ENCODE data around the gene CELA3B. TPM values are rescaled to one million over a fixed set of nuclear protein-coding genes. Genes with fewer than 3 reads are reported as not detected.
"Not testable (repeated sequence)": the region's sequence is repeated elsewhere in the genome, so short reads cannot be mapped to it uniquely, and the experiment has no call there.

Gene CELA3B
- total and polyA plus RNA-seq, 2 of the 13 experiments (the other 11 are each of a cell fraction or from before 2014, with no cell fraction given), result 0.34 TPM; not detected in 1

DNA sequence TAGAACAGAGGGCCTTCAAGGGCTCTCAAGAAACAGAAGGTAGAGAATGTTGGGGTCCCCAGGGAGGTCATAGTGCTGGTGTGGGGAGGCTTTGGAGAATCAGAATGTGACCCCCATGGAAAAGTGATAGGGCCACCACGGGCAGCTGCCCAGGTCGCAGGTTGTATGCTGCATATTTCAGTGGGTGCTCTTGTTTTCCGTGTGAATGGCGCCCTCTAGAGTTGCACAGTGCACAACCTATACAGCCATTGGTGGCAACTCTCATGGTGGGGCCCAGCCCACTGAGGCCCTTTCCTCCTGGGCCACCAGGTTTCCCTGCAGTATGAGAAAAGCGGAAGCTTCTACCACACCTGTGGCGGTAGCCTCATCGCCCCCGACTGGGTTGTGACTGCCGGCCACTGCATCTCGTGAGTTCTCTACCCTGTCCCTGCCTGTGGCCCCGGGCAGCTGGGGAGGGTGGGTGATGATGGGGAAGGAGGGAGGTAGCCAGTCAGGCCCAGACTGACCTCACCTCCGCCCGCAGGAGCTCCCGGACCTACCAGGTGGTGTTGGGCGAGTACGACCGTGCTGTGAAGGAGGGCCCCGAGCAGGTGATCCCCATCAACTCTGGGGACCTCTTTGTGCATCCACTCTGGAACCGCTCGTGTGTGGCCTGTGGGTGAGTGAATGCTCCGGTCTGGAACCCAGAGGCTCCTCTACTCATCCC lies 3.8 kb downstream of the CELA3B start:
- H3K36me3 ChIP-seq (replicated peaks in 1 of 2; ENCODE audit: control insufficient read depth in 1 of 2, insufficient read depth in 2 of 2, low read length in 2 of 2); CTCF ChIA-PET (ENCODE audit: low intra/inter-chr PET ratio, low total read pairs); H3K4me3 ChIP-seq (replicated peaks in 1 of 3; ENCODE audit: insufficient read depth in 1 of 3, low read depth in 2 of 3, low read length in 3 of 3); in situ Hi-C loops (cut with HindIII; ENCODE audit: extremely low pct_ligation_motif_present, low pct_unique_long_range_greater_than_20kb); H3K27ac ChIP-seq (ENCODE audit: extremely low read length, insufficient read depth, low read length); H3K4me2 ChIP-seq (ENCODE audit: low read depth, low read length); H3K27me3 ChIP-seq (ENCODE audit: control insufficient read depth in 1 of 2, insufficient read depth in 2 of 2, low read length in 2 of 2); H3K79me2 ChIP-seq (ENCODE audit: insufficient read depth, low read length); DNase-seq (ENCODE audit: low spot score); H4K20me1 ChIP-seq (ENCODE audit: insufficient read depth, low read length); H3K9me3 ChIP-seq (ENCODE audit: low read length); BruUV-seq (replicated peaks); H3K9ac ChIP-seq (ENCODE audit: insufficient read depth, low read depth, low read length); intact Hi-C loops (cut with micrococcal nuclease; ENCODE audit: unreplicated experiment); POLR2A ChIA-PET; H2AFZ ChIP-seq (ENCODE audit: low read length): not testable (repeated sequence)
- peak; percentile 32 for FAIRE-seq
- H3K4me1 ChIP-seq (ENCODE audit: insufficient read depth, low read length), result peaks cover 28% of the 10 kb centered on the region
- WGBS (ENCODE audit: low lambda C conversion rate), result 75% methylated on average over 9 of the region's 21 CpGs
- peak; percentile 88 for ATAC-seq
- TF ChIP-seq, protein P1, sequence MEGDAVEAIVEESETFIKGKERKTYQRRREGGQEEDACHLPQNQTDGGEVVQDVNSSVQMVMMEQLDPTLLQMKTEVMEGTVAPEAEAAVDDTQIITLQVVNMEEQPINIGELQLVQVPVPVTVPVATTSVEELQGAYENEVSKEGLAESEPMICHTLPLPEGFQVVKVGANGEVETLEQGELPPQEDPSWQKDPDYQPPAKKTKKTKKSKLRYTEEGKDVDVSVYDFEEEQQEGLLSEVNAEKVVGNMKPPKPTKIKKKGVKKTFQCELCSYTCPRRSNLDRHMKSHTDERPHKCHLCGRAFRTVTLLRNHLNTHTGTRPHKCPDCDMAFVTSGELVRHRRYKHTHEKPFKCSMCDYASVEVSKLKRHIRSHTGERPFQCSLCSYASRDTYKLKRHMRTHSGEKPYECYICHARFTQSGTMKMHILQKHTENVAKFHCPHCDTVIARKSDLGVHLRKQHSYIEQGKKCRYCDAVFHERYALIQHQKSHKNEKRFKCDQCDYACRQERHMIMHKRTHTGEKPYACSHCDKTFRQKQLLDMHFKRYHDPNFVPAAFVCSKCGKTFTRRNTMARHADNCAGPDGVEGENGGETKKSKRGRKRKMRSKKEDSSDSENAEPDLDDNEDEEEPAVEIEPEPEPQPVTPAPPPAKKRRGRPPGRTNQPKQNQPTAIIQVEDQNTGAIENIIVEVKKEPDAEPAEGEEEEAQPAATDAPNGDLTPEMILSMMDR (CRISPR knock-in tag; IDR thresholded peaks at IDR 0.05), result peak; percentile 26; the same call in 1 of the 2 replicates
- TF ChIP-seq STAG1 (CRISPR knock-in tag; IDR thresholded peaks at IDR 0.05), result peak; percentile 33; the same call in 1 of the 2 replicates

DNA sequence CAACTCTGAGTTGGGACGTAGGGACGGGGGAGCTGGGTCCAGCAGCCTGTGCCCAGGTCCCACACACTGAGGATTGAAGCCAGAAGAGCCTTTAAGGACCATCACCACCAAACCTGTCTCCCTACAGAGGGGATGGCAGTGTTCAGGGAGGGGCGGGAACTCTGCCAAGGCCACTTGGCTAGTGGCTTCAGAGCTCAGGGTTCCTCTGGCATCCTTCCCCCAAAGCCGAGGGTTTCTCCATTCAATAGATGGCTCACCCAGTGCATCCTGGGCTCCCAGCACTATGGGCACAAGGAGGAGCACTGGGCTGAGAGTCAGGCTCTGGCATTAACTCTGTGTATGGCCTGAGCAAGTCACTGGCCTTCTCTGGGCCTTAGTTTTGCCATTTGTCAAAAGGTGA lies 4.4 kb downstream of the CELA3B start:
- CTCF ChIA-PET (ENCODE audit: low intra/inter-chr PET ratio, low total read pairs); H3K27me3 ChIP-seq (ENCODE audit: control insufficient read depth in 1 of 2, insufficient read depth in 2 of 2, low read length in 2 of 2); H3K4me3 ChIP-seq (replicated peaks in 1 of 3; ENCODE audit: insufficient read depth in 1 of 3, low read depth in 2 of 3, low read length in 3 of 3); ATAC-seq; in situ Hi-C loops (cut with HindIII; ENCODE audit: extremely low pct_ligation_motif_present, low pct_unique_long_range_greater_than_20kb); H3K27ac ChIP-seq (ENCODE audit: extremely low read length, insufficient read depth, low read length); H3K36me3 ChIP-seq (replicated peaks in 1 of 2; ENCODE audit: control insufficient read depth in 1 of 2, insufficient read depth in 2 of 2, low read length in 2 of 2); H2AFZ ChIP-seq (ENCODE audit: low read length); BruUV-seq (replicated peaks); intact Hi-C loops (cut with micrococcal nuclease; ENCODE audit: unreplicated experiment); H4K20me1 ChIP-seq (ENCODE audit: insufficient read depth, low read length); H3K9ac ChIP-seq (ENCODE audit: insufficient read depth, low read depth, low read length); DNase-seq (ENCODE audit: low spot score); H3K9me3 ChIP-seq (ENCODE audit: low read length); FAIRE-seq; H3K4me2 ChIP-seq (ENCODE audit: low read depth, low read length); POLR2A ChIA-PET; H3K79me2 ChIP-seq (ENCODE audit: insufficient read depth, low read length): not testable (repeated sequence)
- peaks cover 23% of the 10 kb centered on the region for H3K4me1 ChIP-seq (ENCODE audit: insufficient read depth, low read length)
- 33% methylated on average over 1 of the region's 4 CpGs for WGBS (ENCODE audit: low lambda C conversion rate)

DNA sequence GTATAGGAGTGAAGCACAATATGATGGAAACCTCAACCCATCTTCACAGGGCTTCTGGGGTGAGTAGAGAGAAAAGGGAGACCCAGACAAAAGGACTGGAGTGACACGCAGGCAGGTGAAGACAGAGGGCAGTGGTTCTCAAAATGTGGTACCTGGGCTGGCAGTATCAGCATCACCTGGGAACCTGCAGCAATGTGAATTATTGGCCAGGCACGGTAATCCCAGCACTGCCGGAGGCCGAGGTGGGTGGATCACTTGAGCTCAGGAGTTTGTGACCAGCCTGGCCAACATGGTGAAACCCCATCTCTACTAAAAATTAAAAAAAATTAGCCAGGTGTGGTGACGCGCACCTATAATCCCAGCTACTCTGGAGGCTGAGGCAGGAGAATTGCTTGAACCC lies 5.3 kb downstream of the CELA3B start:
- H2AFZ ChIP-seq (ENCODE audit: low read length); POLR2A ChIA-PET; DNase-seq (ENCODE audit: low spot score); in situ Hi-C loops (cut with HindIII; ENCODE audit: extremely low pct_ligation_motif_present, low pct_unique_long_range_greater_than_20kb); FAIRE-seq; H3K36me3 ChIP-seq (replicated peaks in 1 of 2; ENCODE audit: control insufficient read depth in 1 of 2, insufficient read depth in 2 of 2, low read length in 2 of 2); H3K79me2 ChIP-seq (ENCODE audit: insufficient read depth, low read length); intact Hi-C loops (cut with micrococcal nuclease; ENCODE audit: unreplicated experiment); CTCF ChIA-PET (ENCODE audit: low intra/inter-chr PET ratio, low total read pairs); H3K27me3 ChIP-seq (ENCODE audit: control insufficient read depth in 1 of 2, insufficient read depth in 2 of 2, low read length in 2 of 2); H3K4me2 ChIP-seq (ENCODE audit: low read depth, low read length); H3K9me3 ChIP-seq (ENCODE audit: low read length); BruUV-seq (replicated peaks); H3K27ac ChIP-seq (ENCODE audit: extremely low read length, insufficient read depth, low read length); H4K20me1 ChIP-seq (ENCODE audit: insufficient read depth, low read length); H3K9ac ChIP-seq (ENCODE audit: insufficient read depth, low read depth, low read length); ATAC-seq; H3K4me3 ChIP-seq (replicated peaks in 1 of 3; ENCODE audit: insufficient read depth in 1 of 3, low read depth in 2 of 3, low read length in 3 of 3): not testable (repeated sequence)
- 45% methylated on average over 5 of the region's 6 CpGs for WGBS (ENCODE audit: low lambda C conversion rate)
- H3K4me1 ChIP-seq (ENCODE audit: insufficient read depth, low read length), result peaks cover 14% of the 10 kb centered on the region

DNA sequence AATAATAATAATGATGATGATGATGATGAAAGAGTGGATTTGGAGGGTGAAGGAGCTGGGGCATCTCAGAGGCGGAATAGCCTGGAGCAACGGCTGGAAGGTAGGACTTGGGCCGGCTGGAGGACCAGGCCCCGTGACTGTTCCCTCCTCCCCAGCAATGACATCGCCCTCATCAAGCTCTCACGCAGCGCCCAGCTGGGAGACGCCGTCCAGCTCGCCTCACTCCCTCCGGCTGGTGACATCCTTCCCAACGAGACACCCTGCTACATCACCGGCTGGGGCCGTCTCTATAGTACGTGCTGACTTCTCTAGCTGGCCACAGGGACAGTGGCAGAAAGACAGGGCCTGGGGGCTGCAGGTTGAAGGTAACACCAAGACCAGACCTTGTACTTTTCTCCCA lies 6.7 kb downstream of the CELA3B start:
- H3K36me3 ChIP-seq (replicated peaks in 1 of 2; ENCODE audit: control insufficient read depth in 1 of 2, insufficient read depth in 2 of 2, low read length in 2 of 2); H2AFZ ChIP-seq (ENCODE audit: low read length); H3K4me2 ChIP-seq (ENCODE audit: low read depth, low read length); H3K9me3 ChIP-seq (ENCODE audit: low read length); FAIRE-seq; H3K79me2 ChIP-seq (ENCODE audit: insufficient read depth, low read length); POLR2A ChIA-PET; BruUV-seq (replicated peaks); CTCF ChIA-PET (ENCODE audit: low intra/inter-chr PET ratio, low total read pairs); intact Hi-C loops (cut with micrococcal nuclease; ENCODE audit: unreplicated experiment); H4K20me1 ChIP-seq (ENCODE audit: insufficient read depth, low read length); H3K27ac ChIP-seq (ENCODE audit: extremely low read length, insufficient read depth, low read length); H3K4me3 ChIP-seq (replicated peaks in 1 of 3; ENCODE audit: insufficient read depth in 1 of 3, low read depth in 2 of 3, low read length in 3 of 3); DNase-seq (ENCODE audit: low spot score); H3K27me3 ChIP-seq (ENCODE audit: control insufficient read depth in 1 of 2, insufficient read depth in 2 of 2, low read length in 2 of 2); in situ Hi-C loops (cut with HindIII; ENCODE audit: extremely low pct_ligation_motif_present, low pct_unique_long_range_greater_than_20kb); ATAC-seq; H3K9ac ChIP-seq (ENCODE audit: insufficient read depth, low read depth, low read length): not testable (repeated sequence)
- peaks cover 10% of the 10 kb centered on the region for H3K4me1 ChIP-seq (ENCODE audit: insufficient read depth, low read length)
- 38% methylated on average over 4 of the region's 15 CpGs for WGBS (ENCODE audit: low lambda C conversion rate)

Measured in HepG2 (cell line).